HEK293 (cell line): ENCODE results near the gene SPTBN1.
A peak's percentile ranks its signal among the peaks of the same experiment; 100 is the strongest.

Source experiments
- CTCF ChIA-PET: fragments of 350-600 bp; formaldehyde crosslinking; extraction: SDS; loops from one replicate; lab custom pipeline; 2021; ENCODE audit warnings: antibody characterized with exemption; lab: Yijun Ruan, JAX
- POLR2A ChIA-PET: fragments of 300-600 bp; formaldehyde crosslinking; extraction: SDS; loops from one replicate; lab custom pipeline; 2020; ENCODE audit warnings: antibody characterized with exemption, inconsistent platforms; lab: Yijun Ruan, JAX
- H3K27ac ChIP-seq: fragments of 200-500 bp; sonication (Bioruptor generic); 2 replicates; pipeline ENCODE4 v1.5.1; 2014; ENCODE audit warnings: low read depth, low read length, control low read depth, inconsistent platforms; ENCODE audit errors: extremely low read depth
- H3K36me3 ChIP-seq, 2 experiments: fragments of 200-500 bp in 1 of 2; sonication (Bioruptor generic) in 1 of 2; 1 replicate in 1 of 2; 2 replicates in 1 of 2; pipeline ENCODE4 v1.5.1; 2014 to 2017; ENCODE audit warnings: inconsistent platforms in 2 of 2, low read length in 2 of 2; ENCODE audit not compliant: control insufficient read depth in 2 of 2, insufficient read depth in 1 of 2
- H3K4me1 ChIP-seq: fragments of 200-500 bp; sonication (Bioruptor generic); 2 replicates; pipeline ENCODE4 v1.5.1; 2014; ENCODE audit warnings: mild to moderate bottlenecking, low read length, inconsistent platforms; ENCODE audit not compliant: control insufficient read depth, insufficient read depth
- H3K4me3 ChIP-seq: 2 replicates; pipeline ENCODE4 v1.5.1; 2011; ENCODE audit warnings: low read depth, mild to moderate bottlenecking, control low read depth, low read length, moderate library complexity
- H3K9me3 ChIP-seq: fragments of 200-500 bp; sonication (Bioruptor generic); 2 replicates; pipeline ENCODE4 v1.5.1; 2014; ENCODE audit warnings: low read depth, low read length, inconsistent platforms; ENCODE audit not compliant: control insufficient read depth, insufficient read depth
- BCL11B ChIP-seq: fragments of 450-650 bp; formaldehyde crosslinking; IDR thresholded peaks from 2 replicates; pipeline ENCODE4 v1.5.1; 2016; ENCODE audit warnings: low read depth, missing biosample characterization, missing genetic modification characterization
- CTCF ChIP-seq: fragments of 450-650 bp; formaldehyde crosslinking; IDR thresholded peaks from 2 replicates; pipeline ENCODE4 v1.5.1; 2016; ENCODE audit warnings: missing biosample characterization, missing genetic modification characterization
- FEZF1 ChIP-seq: fragments of 450-650 bp; formaldehyde crosslinking; IDR thresholded peaks from 2 replicates; pipeline ENCODE4 v1.5.1; 2016; ENCODE audit warnings: missing biosample characterization, missing genetic modification characterization
- PRDM1 ChIP-seq: fragments of 450-650 bp; formaldehyde crosslinking; IDR thresholded peaks from 2 replicates; pipeline ENCODE4; 2016; ENCODE audit warnings: missing biosample characterization, missing genetic modification characterization
- RBAK ChIP-seq: fragments of 450-650 bp; formaldehyde crosslinking; IDR thresholded peaks from 2 replicates; pipeline ENCODE4 v1.5.1; 2016; ENCODE audit warnings: missing biosample characterization, missing genetic modification characterization
- SALL2 ChIP-seq: fragments of 450-650 bp; formaldehyde crosslinking; IDR thresholded peaks from 2 replicates; pipeline ENCODE4 v1.5.0; 2017; ENCODE audit warnings: missing biosample characterization, mild to moderate bottlenecking, missing genetic modification characterization, borderline replicate concordance
- SCRT2 ChIP-seq: fragments of 450-650 bp; formaldehyde crosslinking; IDR thresholded peaks from 2 replicates; pipeline ENCODE4 v1.5.1; 2016; ENCODE audit warnings: missing biosample characterization, missing genetic modification characterization
- ZBTB17 ChIP-seq: fragments of 450-650 bp; formaldehyde crosslinking; IDR thresholded peaks from 2 replicates; pipeline ENCODE4 v1.5.1; 2016; ENCODE audit warnings: missing biosample characterization, missing genetic modification characterization
- ZBTB49 ChIP-seq: fragments of 450-650 bp; formaldehyde crosslinking; IDR thresholded peaks from 2 replicates; pipeline ENCODE4 v1.5.1; 2016; ENCODE audit warnings: missing biosample characterization, missing genetic modification characterization, low read depth
- ZFP41 ChIP-seq: fragments of 450-650 bp; formaldehyde crosslinking; IDR thresholded peaks from 2 replicates; pipeline ENCODE4 v1.5.1; 2016; ENCODE audit warnings: missing biosample characterization, missing genetic modification characterization, borderline replicate concordance
- ZIC2 ChIP-seq: fragments of 450-650 bp; formaldehyde crosslinking; IDR thresholded peaks from 2 replicates; pipeline ENCODE4 v1.5.1; 2016; ENCODE audit warnings: missing biosample characterization, missing genetic modification characterization
- ZNF121 ChIP-seq: fragments of 450-650 bp; formaldehyde crosslinking; IDR thresholded peaks from 2 replicates; pipeline ENCODE4 v1.5.1; 2016; ENCODE audit warnings: missing biosample characterization, missing genetic modification characterization
- ZNF132 ChIP-seq: fragments of 450-650 bp; formaldehyde crosslinking; IDR thresholded peaks from 2 replicates; pipeline ENCODE4 v1.5.1; 2017; ENCODE audit warnings: missing biosample characterization, missing genetic modification characterization, borderline replicate concordance
- ZNF16 ChIP-seq: fragments of 450-650 bp; formaldehyde crosslinking; IDR thresholded peaks from 2 replicates; pipeline ENCODE4 v1.5.1; 2016; ENCODE audit warnings: low read depth, missing biosample characterization, missing genetic modification characterization
- ZNF169 ChIP-seq: fragments of 450-650 bp; formaldehyde crosslinking; IDR thresholded peaks from 2 replicates; pipeline ENCODE4 v1.5.1; 2016; ENCODE audit warnings: missing biosample characterization, missing genetic modification characterization
- ZNF202 ChIP-seq: fragments of 450-650 bp; formaldehyde crosslinking; IDR thresholded peaks from 2 replicates; pipeline ENCODE4 v1.5.1; 2016; ENCODE audit warnings: missing biosample characterization, missing genetic modification characterization, borderline replicate concordance
- ZNF302 ChIP-seq: fragments of 450-650 bp; formaldehyde crosslinking; IDR thresholded peaks from 2 replicates; pipeline ENCODE4 v1.5.1; 2016; ENCODE audit warnings: missing biosample characterization, missing genetic modification characterization, low read depth
- ZNF311 ChIP-seq: fragments of 450-650 bp; formaldehyde crosslinking; IDR thresholded peaks from 2 replicates; pipeline ENCODE4 v1.5.1; 2017; ENCODE audit warnings: missing biosample characterization, missing genetic modification characterization, borderline replicate concordance
- ZNF350 ChIP-seq: fragments of 450-650 bp; formaldehyde crosslinking; IDR thresholded peaks from 2 replicates; pipeline ENCODE4 v1.5.0; 2017; ENCODE audit warnings: missing biosample characterization, mild to moderate bottlenecking, missing genetic modification characterization
- ZNF404 ChIP-seq: fragments of 450-650 bp; formaldehyde crosslinking; IDR thresholded peaks from 2 replicates; pipeline ENCODE4 v1.5.1; 2017; ENCODE audit warnings: missing biosample characterization, missing genetic modification characterization
- ZNF426 ChIP-seq: fragments of 450-650 bp; formaldehyde crosslinking; IDR thresholded peaks from 2 replicates; pipeline ENCODE4 v1.5.1; 2017; ENCODE audit warnings: missing biosample characterization, missing genetic modification characterization, mild to moderate bottlenecking, inconsistent platforms, moderate library complexity
- ZNF521 ChIP-seq: fragments of 450-650 bp; formaldehyde crosslinking; IDR thresholded peaks from 2 replicates; pipeline ENCODE4 v1.5.1; 2017; ENCODE audit warnings: missing biosample characterization, mild to moderate bottlenecking, missing genetic modification characterization
- ZNF600 ChIP-seq: fragments of 450-650 bp; formaldehyde crosslinking; IDR thresholded peaks from 2 replicates; pipeline ENCODE4 v1.5.1; 2016; ENCODE audit warnings: missing biosample characterization, missing genetic modification characterization
- ZNF621 ChIP-seq: fragments of 450-650 bp; formaldehyde crosslinking; IDR thresholded peaks from 2 replicates; pipeline ENCODE4 v1.5.1; 2017; ENCODE audit warnings: missing biosample characterization, missing genetic modification characterization
- ZNF704 ChIP-seq: fragments of 450-650 bp; formaldehyde crosslinking; IDR thresholded peaks from 2 replicates; pipeline ENCODE4 v1.5.1; 2016; ENCODE audit warnings: missing biosample characterization, missing genetic modification characterization
- ZNF707 ChIP-seq: fragments of 450-650 bp; formaldehyde crosslinking; IDR thresholded peaks from 2 replicates; pipeline ENCODE4 v1.5.1; 2016; ENCODE audit warnings: missing biosample characterization, missing genetic modification characterization
- ZSCAN23 ChIP-seq: fragments of 450-650 bp; formaldehyde crosslinking; IDR thresholded peaks from 2 replicates; pipeline ENCODE4 v1.5.1; 2016; ENCODE audit warnings: missing biosample characterization, missing genetic modification characterization

The SPTBN1 gene

GRCh38 chr2:54534625-54535024 is 78.5 kb downstream of the SPTBN1 start (continued):
- TF ChIP-seq ZNF426 (tag by site-specific recombination) (no peak), ZNF404 (no peak), ZNF121 (no peak), BCL11B (tag by site-specific recombination) (no peak), ZNF350 (tag by site-specific recombination) (no peak), ZFP41 (tag by site-specific recombination) (no peak)

- no peaks in the 10 kb centered on the region for H3K36me3 ChIP-seq
- H3K4me3 ChIP-seq: no peak overlapping the region
- no peaks in the 10 kb centered on the region for H3K9me3 ChIP-seq
- TF ChIP-seq CTCF (tag by site-specific recombination) (no peak), ZNF16 (tag by site-specific recombination) (no peak), ZIC2 (tag by site-specific recombination) (no peak), BCL11B (tag by site-specific recombination) (no peak), PRDM1 (tag by site-specific recombination) (no peak), ZNF621 (tag by site-specific recombination) (no peak), SCRT2 (tag by site-specific recombination) (peak; percentile 36; the same call in 1 of the 2 replicates)
- TF ChIP-seq, all 188 proteins: peak for 1
- no peak overlapping the region for H3K27ac ChIP-seq
- CTCF ChIA-PET: no interaction called here
- H3K4me1 ChIP-seq: no peaks in the 10 kb centered on the region
- POLR2A ChIA-PET: no interaction called here
These were observed 79.6 kb downstream of the SPTBN1 start for GRCh38 chr2:54535599-54536195.

- Histone ChIP-seq H3K27ac (no peak overlapping the region), H3K9me3 (no peaks in the 10 kb centered on the region), H3K4me1 (no peaks in the 10 kb centered on the region), H3K36me3 (no peaks in the 10 kb centered on the region), H3K4me3 (no peak overlapping the region)
- TF ChIP-seq ZNF132 (tag by site-specific recombination): no peak
- TF ChIP-seq SALL2: no peak
- no peak for TF ChIP-seq ZNF311
- no peak for TF ChIP-seq ZNF302 (tag by site-specific recombination)
- TF ChIP-seq ZNF600: no peak
- TF ChIP-seq ZNF707 (tag by site-specific recombination): no peak
- ChIA-PET POLR2A (no interaction called here), CTCF (interaction anchor here (0.6 to 1.6 kb wide), 2 partner anchors 12 to 143 kb away, joined by 4 read pairs; no protein-coding TSS in a partner anchor)
These were observed 80.6 kb downstream of the SPTBN1 start for GRCh38 chr2:54536720-54537119.

- Histone ChIP-seq H3K9me3 (no peaks in the 10 kb centered on the region), H3K36me3 (no peaks in the 10 kb centered on the region), H3K4me1 (no peaks in the 10 kb centered on the region), H3K27ac (no peak overlapping the region), H3K4me3 (no peak overlapping the region)
- POLR2A ChIA-PET: interaction anchor here (0.6 kb wide), 1 partner anchor 748 kb away, joined by 3 read pairs; no protein-coding TSS in a partner anchor
- CTCF ChIA-PET: no interaction called here
- no peak for TF ChIP-seq FEZF1
- TF ChIP-seq ZSCAN23 (tag by site-specific recombination): no peak
- TF ChIP-seq ZBTB17: no peak
- no peak for TF ChIP-seq ZBTB49
- no peak for TF ChIP-seq ZNF521 (tag by site-specific recombination)
- no peak for TF ChIP-seq ZNF202 (tag by site-specific recombination)
- TF ChIP-seq ZIC2 (tag by site-specific recombination): no peak
- no peak for TF ChIP-seq ZNF704 (tag by site-specific recombination)
- no peak for TF ChIP-seq RBAK (tag by site-specific recombination)
- no peak for TF ChIP-seq ZNF169
These were observed 82.4 kb downstream of the SPTBN1 start for GRCh38 chr2:54538537-54538936.
